Activated T-cell treated with anti-CD3 and anti-CD28 coated beads for 1 hour (primary cell): Measurements from ENCODE around the gene CCDC82.

Source experiments
- DNase-seq: peaks from one replicate; pipeline ENCODE4 v3.0.0-alpha.2; 2020; ENCODE audit warnings: low read depth

The CCDC82 gene

GRCh38 chr11:96361778-96362177 is 27.9 kb downstream of the CCDC82 start:
- no peak for DNase-seq

- DNase-seq = no peak
These were observed 31.4 kb downstream of the CCDC82 start for GRCh38 chr11:96358321-96358720.

- no peak for DNase-seq
These were observed 31.9 kb downstream of the CCDC82 start for GRCh38 chr11:96357794-96358193.

- no peak for DNase-seq
These were observed 32.9 kb downstream of the CCDC82 start for GRCh38 chr11:96356848-96357247.

- peak; percentile 79 for DNase-seq
These were observed 46.6 kb downstream of the CCDC82 start, which contains the start of gene MAML2 for GRCh38 chr11:96342961-96343711. MAML2 (minus strand) TSS chr11:96343195; CDS start chr11:96341895, 1,300 bp downstream.

- no peak for DNase-seq
These were observed 47.4 kb downstream of the CCDC82 start for GRCh38 chr11:96342014-96342960.

GRCh38 chr11:96341211-96342013 is 48.3 kb downstream of the CCDC82 start:
- DNase-seq = peak; percentile 40

- no peak for DNase-seq
These were observed 49.2 kb downstream of the CCDC82 start for GRCh38 chr11:96340555-96340885.

GRCh38 chr11:96339706-96340554 is 49.8 kb downstream of the CCDC82 start:
- no peak for DNase-seq

- DNase-seq = peak; percentile 14
These were observed 50.6 kb downstream of the CCDC82 start for GRCh38 chr11:96338910-96339705.

- peak; percentile 11 for DNase-seq
These were observed 51.9 kb downstream of the CCDC82 start for GRCh38 chr11:96337541-96338431.

- DNase-seq = no peak
These were observed 54.3 kb downstream of the CCDC82 start for GRCh38 chr11:96335388-96335787.

- no peak for DNase-seq
These were observed 55.5 kb downstream of the CCDC82 start for GRCh38 chr11:96334219-96334618.

- DNase-seq = no peak
These were observed 56.5 kb downstream of the CCDC82 start for GRCh38 chr11:96333191-96333719.

- DNase-seq = no peak
These were observed 57.5 kb downstream of the CCDC82 start for GRCh38 chr11:96332126-96332771.

- no peak for DNase-seq
These were observed 58.0 kb downstream of the CCDC82 start for GRCh38 chr11:96331699-96332116.

GRCh38 chr11:96330511-96330859 is 59.2 kb downstream of the CCDC82 start:
- DNase-seq = no peak

GRCh38 chr11:96329855-96330510 is 59.7 kb downstream of the CCDC82 start:
- DNase-seq = no peak
